HG02759 (cell line): Measurements from ENCODE around the gene BTBD17.

Experiments used
- ATAC-seq: cut with Tn5 transposase; IDR thresholded peaks from one replicate; pipeline ENCODE4 v1.9.1; 2021; ENCODE audit warnings: mild to moderate bottlenecking, moderate library complexity; ENCODE audit not compliant: unreplicated experiment

Gene BTBD17

DNA sequence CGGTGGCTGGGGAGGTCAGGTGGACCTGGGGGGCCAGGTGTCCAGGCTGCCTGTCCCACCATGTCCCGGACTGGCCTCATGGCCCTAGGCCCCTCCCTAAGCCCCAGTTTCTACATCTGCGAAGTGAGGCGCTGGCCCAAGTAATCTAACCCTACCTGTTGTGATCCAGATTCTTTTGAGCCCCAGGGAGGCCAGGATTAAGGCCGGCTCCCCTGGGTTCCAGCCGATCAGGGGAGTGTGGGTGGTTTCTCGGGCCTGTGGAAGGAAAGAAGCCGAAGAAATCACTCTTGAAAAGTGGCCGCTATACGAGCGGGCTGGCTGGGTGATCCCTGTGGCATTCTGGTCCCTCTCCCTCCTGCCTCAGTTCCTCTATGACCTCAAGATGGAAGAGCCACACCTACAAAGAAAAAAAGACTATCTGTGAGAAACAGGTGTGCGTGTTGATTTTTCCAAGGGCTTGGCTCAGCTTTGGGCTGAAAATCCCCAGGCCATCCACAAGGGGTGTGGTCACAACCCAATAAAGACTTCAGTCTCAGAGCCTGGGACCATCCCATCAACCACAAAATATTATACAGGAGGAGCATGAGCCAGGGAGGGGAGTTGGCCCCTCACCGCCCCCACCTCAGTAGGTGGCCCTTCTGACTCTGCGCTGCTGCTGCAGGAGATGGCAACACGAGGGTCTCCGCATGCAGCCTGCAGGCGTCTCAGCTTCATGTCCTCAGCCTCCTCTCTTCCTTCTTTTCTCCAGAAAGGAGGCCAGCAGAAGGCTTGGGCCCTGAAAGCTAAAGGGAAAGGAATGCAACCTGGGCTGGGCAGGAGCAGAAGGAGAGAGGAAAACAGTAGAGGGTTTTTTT, 25.9 kb upstream of the BTBD17 start:
- no peak for ATAC-seq

DNA sequence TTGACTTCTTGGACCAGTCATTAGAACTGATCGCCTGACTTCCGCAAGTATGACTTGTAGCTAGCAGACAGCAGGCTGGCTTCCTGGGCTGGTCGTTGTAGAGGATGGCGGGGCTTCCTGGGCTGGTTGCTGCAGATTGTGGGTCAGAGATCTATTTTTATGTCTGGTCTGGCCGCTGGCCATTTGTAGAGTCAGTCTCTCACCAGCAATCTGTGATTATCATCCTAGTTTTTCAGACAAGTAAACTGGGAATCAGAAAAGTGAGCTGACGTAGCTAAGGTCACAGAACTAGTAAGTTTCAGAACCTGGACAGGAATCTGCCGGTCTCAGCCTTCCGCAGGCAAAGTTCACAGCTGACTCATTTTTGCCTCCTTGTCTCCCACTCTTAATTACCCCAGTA, 24.7 kb upstream of the BTBD17 start:
- ATAC-seq, result no peak

DNA sequence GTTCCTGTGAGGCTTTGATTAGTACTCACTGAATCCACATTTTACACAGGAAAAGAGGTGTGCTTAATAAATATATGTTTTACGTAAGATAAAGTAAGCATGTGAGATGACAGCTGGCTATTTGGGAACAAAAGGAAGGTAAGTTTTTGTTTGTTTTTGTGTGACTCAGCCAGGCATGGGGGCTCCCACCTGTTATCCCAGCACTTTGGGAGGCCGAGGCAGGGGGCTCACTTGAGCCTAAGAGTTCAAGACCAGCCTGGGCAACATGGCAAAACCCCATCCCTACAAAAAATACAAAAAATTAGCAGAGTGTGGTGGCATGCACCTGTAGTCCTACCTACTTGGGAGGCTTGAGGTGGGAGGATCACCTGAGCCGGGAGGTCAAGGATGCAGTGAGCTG, 23.5 kb upstream of the BTBD17 start:
- ATAC-seq, result no peak

DNA sequence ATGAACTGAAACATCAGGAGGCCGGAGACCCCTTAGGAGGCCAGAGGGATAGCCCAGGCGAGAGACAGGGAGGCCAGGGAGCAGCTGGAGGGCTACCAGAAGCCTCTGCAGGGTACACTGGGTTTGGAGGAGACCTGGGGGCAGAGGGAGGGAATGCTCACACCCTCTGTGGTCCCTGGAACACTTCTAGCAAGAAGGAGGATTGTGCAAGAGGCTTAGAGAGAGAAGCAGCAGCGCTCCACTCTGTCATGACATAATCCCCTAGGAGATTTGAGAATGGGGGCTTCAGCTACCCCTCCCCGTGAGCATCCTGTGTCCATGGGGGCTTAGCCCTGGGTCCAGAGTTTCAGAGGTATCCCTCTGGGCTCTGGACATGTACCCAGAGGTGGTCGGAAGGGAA, 21.5 kb upstream of the BTBD17 start:
- ATAC-seq, result no peak

DNA sequence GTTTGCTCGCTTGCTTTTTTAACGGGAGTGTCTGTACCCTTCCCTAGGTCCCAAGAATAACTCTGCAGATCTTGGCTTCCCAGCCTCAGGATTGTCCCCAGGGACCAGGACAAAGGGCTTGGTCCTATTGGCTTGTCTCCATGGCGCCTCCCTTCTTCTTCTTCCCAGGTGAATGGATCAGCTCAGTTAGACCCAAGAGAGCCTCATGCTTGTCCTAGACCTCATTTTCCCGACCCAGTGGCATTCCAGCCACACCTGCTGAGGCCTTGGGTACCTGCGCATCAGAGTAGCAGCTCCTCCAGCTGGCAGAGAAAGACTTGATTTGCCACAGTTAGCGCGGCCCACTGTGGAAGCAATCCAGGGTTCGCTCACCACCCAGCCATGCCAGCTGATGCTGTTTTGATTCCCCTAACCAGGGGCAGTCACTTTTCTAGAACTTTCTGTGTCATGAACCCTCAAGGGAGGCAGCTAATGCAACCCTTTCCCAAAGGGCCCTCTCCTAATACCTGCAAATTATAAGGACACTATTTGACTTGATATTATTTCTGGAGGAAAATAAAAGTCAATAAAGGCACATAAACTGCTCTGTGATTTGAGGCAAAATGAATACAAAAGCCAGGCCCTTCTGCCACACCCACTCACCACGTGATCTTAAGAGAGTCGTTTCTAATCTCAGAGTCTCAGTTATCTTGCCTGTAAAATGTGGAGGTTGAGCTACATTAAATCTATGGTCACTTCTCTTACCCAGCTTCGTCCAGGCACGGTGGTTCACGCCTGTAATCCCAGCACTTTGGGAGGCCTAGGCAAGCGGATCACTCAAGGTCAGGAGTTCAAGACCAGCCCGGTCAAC, 19.5 kb upstream of the BTBD17 start:
- no peak for ATAC-seq

DNA sequence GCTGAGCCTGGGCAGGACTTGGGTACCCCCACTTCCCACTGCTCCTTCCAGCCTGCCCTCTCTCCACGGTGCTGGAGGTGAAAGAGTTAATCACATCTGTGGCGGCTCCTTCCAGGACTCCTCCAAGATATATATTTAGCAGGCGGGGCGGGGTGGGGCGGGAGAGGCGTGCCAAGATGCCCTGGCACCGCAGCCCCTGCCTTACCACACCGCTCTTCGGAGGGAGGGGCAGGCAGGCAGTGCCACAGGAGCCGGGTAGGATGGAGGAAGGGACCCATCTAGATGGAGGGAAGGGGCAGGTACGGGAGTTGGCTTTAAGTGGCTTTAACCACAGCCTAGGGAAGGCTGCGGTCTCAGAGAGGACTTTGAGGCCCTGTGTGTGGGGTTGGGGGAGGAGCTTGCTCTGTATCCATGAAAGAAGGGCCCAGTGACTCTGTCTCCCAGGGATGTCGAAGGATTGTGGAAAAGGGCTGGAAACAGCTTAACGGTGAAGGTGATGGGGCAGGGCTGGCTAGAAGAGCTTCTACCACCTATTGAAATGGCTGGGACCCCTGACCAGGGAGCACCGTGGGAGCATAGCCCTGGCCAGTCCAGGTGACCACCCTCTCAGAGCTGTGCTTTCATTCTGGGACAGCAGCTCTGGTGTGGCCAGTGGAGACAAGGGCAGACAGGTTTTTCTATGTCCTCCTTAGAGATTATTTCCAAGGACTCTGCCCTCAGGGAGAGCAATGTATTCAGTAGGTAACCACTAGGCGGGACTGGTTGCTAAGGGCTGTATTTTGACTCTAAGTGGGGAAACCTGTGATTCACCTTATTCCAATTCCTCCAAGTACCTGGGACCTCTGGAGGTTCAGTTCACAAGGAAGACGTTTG, 18.7 kb upstream of the BTBD17 start:
- no peak for ATAC-seq

DNA sequence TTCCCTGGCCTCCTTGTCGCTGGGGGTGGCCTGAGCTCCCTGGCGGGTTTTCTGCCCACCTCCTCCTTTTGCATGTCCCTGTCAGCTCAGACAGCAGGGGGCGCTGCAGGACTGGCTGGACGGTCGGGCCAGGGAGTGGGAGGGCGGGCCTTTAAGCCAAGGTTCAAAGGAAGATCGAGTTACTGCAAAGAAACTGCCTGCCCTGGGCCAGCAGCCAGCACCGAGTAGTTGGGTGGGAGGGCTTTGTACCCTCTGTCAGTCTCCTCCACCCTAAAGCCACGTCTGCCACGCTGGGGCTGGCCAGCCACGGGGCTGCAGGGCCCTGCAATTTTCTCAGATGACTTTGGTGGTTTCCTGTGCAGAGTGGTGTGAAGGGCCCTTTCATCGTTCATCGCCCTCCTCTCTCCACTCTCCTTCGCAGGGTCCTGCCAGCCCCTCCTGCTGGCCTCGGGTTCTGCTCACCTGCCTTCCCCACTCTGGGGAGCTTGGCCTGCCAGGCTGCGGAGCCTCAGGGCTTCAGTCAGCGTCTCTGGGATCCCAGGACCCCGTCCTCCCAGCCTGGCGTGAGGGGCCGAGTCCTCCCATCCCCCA, 17.9 kb upstream of the BTBD17 start:
- no peak for ATAC-seq

DNA sequence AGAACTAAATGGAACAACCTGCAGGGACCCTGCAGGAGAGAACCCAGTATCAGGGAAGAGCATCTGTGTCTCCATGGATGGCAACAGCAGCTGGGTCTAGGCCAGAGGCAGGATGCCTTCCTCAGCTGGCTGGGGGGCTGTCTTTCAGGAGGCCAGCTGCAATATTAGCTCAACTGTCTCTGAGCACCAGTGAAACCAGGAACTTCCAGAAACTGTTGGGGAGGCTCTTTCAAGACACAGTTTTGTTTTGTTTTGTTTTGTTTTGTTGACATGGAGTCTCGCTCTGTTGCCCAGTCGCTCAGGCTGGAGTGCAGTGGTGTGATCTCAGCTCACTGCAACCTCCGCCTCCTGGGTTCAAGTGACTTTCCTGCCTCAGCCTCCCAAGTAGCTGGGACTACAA, 13.2 kb upstream of the BTBD17 start:
- ATAC-seq, result no peak

DNA sequence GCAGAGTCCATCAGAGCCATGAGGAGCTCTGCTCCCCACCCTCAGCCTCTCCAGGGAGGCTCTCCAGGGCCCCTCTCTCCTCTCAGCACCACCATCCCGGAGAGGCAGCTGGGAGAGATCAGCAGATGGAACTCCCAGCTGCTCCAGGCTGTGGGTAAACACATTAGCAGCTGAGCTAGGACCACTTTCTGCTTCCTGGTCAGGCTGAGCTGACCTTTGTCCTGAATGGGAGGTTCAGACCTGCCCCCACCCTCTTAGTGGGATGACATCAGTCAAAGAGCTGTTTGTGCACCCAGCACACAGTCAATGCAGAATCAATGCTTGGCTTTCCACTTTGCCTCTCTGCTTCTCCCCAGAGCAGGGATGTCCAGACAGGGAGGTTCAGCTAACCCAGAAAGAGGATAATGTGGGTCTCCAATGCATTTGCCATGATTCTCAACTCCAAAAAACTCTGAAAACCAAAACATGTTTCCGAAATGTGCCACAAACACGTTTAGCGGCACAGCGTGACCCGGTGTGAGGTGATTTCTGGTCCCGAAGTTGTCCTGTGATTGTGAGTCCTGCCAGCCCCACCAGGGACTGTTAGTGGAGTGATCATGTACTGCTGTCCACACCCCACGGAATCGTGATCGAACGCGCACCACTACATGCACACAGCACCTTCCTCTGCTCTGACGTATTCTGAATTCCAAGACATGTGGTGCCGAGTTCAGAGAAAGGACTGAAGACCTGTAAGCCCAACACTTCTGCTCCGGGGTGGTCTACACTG, 12.4 kb upstream of the BTBD17 start:
- ATAC-seq, result no peak

DNA sequence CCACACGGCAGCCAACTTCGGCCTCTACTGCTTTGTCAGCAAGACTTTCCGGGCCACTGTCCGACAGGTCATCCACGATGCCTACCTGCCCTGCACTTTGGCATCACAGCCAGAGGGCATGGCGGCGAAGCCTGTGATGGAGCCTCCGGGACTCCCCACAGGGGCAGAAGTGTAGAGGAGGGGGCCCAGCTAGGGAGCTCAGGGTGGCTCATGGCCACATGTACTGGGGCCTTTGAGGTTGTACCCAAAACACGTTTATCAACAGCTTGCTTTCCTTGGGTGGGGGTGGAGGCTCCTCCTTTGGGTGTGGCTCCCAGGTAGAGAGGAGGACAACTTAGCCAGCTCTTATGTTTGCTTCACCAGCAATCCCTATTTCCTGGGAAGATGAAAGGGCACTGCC, 10.8 kb upstream of the BTBD17 start:
- ATAC-seq, result no peak

DNA sequence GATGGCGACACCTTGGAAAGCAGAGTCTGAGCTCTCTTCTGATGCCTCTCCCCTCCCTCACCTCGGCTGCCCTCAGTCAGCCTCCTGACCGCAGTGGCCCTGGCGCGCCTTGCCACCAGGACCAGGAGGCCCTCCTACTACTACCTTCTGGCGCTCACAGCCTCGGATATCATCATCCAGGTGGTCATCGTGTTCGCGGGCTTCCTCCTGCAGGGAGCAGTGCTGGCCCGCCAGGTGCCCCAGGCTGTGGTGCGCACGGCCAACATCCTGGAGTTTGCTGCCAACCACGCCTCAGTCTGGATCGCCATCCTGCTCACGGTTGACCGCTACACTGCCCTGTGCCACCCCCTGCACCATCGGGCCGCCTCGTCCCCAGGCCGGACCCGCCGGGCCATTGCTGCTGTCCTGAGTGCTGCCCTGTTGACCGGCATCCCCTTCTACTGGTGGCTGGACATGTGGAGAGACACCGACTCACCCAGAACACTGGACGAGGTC, 10.0 kb upstream of the BTBD17 start:
- ATAC-seq, result no peak

DNA sequence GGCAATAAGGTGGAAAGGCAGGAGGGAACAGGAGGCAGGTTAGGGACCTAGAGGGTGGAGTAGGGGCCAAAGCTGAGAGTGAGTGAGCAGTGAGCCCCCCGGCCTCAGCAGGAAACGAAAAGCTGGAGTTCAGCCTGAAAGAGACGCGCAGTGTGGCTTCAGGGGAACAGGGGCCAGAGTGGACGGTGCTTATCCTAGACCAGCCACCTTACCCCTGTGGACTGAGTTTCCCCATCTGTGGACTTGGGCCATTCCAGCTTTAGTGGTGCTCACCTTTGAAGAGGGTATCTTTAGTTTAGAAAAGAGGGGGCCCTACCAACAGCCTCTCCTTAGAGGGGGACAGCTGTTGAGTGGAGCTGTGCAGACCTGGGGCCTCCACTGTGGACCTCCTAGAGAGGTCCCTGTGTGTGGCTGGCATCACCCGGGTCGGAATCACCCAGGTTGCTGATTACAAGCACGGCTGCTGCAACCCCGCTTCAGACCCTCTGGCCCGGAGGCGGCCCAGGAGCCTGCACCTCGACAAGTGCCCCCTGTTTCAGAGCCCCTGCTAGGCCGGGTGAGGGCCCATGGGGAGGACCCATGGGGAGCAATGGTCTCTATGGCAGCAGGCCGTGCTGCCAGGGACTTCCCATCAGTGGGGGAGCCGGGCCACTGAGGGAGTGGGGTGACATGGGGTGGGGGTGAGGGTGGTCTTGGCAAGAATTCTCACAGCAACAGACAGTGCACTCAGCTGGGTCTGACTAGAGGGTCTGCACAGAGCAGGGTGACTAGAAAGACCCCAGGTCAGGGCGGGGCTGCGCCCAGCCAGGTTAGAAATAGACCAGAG, 8.2 kb upstream of the BTBD17 start:
- no peak for ATAC-seq

DNA sequence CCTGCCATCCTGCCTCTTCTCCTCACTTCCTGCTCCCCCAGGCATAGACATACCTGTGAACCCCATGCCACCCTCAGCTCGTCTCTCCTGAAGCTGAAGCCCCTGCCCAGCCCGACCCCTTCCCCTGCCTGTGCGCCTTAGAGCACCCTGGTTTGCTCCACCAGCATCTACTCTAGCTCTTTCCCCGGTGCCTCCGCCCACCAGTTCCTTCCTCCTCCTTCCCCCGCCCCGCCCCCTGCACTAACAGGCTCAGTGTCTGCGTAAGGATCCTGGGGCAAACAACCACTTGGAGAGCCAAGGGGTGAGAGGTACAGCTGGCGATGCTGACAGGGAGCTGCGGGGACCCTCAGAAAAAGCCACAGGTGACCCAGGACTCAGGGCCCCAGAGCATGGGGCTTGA, 7.6 kb upstream of the BTBD17 start:
- no peak for ATAC-seq

DNA sequence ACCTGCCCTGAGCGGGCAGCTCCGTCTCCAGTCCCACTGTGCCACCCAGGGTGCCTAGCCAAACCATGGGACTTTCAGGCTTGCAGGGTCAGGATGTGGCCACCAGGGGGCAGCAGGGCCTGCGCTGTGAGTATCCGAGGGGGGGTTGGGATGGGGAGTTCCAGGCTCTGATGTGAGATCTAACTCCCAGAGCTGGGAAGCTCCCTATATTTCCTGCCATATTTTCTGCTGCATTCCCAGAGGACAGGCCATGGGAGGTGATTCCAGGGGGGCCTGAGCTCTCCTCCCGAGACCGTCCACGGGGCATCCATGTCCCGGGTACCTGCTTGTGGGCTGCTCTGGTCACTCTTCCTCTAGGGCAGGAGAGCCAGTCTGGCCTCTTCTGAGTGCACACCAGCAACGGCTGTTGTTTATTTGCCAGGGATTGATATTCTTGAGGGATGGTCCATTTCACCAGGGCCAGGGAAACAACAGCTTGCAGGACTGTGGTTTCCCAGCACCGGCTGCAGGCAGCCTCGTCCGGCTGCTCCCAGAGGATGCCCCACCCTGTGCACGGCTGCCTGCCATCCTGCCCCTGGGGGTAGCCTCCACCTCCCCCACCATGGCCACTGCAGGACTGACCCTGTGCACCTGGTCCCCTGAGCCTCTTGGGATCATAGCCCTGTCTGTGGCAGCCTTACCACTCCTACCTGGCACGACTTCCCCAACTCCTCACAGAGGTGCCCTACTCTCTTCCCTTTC, 6.8 kb upstream of the BTBD17 start:
- ATAC-seq, result no peak

DNA sequence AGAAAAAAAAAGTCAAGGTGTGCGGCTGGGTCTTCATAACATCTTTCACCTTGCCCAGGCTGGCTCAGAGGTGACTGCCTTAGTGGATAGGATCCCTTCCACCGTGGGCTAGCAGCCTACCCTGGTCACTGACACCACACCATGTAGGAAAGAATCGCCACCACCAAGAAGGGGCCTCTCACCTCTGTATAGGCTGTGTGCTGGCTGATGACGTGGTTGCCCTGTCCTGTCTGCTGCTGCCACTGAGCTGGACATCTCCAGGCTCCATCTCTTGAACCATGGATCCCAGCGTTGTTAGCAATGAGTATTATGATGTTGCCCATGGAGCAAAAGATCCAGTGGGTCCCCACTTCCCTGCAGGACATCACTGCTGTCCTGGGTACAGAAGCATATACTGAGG, 5.5 kb upstream of the BTBD17 start, which contains the start of gene GPR142:
GPR142 (plus strand) TSS at position 301 of the 400 bp plus-strand sequence. CDS start 2,035 bp downstream, outside the sequence.
- no peak for ATAC-seq

DNA sequence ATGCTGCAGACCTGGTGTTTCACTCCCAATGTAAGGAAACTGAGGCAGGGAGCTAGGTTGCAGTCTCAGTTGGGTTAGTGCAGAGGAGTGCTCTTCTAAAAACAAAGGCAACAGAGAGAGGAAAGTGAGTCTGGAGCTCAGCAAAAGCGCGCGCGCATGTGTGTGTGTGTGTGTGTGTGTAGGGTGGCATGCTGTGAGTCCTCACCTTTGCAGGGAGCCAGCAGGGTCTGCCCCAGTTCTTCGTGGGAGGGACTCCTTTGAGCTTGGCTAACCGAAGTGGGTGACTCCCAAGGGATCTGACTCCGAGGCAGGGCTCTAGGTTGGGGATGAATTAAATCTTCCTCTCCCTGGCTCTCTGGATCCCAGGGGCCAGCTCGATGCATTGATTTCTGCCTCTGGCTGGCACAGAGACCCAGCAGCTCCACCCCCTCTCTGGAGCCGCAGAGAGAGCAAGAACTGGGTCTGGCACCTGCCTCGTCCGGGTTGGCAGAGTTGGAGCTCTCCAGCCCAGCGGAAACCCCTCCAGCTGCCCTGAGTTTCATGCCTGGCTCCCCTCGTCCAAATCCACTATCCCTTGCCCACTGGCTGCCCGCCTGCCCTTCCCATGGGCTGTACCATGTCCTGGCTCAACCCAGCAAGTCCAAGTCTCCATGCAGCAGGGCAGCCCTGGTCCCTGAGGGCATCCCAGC, 1.3 kb upstream of the BTBD17 start:
- ATAC-seq, result no peak

DNA sequence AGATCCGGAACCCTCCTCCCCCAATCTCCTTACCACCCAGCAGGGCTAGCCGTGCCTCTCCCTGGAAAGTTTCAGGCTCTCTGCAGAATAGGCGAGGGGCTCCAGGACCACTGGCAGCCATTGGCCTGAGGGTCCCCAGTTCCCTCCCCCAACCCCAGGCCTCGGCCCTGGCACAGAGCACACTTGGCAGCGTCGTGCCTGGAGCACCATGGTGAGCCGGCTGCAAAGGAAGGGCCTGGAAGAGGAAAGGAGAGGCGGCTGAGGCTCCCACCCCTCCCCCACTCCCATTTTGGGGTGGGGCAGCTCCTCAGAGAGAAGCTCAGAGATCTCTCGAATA, 369 bp upstream of the BTBD17 start:
- no peak for ATAC-seq

DNA sequence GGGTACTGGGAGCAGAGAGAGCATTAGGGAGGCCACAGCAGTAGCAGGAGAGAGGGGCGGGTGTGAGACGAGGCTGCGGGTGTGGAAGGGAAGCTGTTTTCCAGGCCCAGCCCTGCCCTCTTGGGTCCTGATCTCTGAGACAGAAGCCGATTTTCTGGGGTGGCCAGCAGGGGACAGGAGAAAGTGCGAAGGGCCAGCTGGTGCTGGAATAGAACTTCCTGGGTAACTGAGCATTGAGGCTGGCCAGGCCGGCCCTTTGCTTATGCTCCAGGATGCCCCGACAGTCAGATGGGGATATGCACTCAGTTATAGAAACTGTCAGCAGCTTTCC, 804 bp downstream of the BTBD17 start:
- no peak for ATAC-seq
